ENCODE data around the gene SORCS3.

DNA sequence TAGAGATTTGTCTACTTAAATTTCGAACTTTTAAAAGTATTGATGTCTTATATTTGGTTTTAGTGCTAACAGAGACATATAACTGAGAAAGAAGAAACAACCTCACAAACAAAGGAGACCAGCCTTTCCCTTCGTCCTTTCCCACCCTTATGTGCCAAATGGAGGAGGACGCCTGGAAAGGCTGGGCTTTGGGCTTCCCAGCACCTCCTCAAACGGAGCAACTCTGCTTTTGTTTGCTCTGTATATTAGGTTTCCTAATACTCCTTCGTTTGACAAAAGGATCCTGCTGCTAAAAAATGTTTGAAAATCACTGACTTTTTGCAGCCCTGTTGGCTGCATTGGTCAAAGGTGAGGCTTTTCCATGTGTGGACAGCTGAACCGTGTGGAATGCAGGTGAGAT, 471.8 kb downstream of the SORCS3 start:
- TF ChIP-seq, protein P1, sequence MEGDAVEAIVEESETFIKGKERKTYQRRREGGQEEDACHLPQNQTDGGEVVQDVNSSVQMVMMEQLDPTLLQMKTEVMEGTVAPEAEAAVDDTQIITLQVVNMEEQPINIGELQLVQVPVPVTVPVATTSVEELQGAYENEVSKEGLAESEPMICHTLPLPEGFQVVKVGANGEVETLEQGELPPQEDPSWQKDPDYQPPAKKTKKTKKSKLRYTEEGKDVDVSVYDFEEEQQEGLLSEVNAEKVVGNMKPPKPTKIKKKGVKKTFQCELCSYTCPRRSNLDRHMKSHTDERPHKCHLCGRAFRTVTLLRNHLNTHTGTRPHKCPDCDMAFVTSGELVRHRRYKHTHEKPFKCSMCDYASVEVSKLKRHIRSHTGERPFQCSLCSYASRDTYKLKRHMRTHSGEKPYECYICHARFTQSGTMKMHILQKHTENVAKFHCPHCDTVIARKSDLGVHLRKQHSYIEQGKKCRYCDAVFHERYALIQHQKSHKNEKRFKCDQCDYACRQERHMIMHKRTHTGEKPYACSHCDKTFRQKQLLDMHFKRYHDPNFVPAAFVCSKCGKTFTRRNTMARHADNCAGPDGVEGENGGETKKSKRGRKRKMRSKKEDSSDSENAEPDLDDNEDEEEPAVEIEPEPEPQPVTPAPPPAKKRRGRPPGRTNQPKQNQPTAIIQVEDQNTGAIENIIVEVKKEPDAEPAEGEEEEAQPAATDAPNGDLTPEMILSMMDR (IDR thresholded peaks at IDR 0.05; ENCODE audit: low read depth, low read length, poor library complexity, severe bottlenecking): no peak
- no peak for TF ChIP-seq EZH2phosphoT487 (IDR thresholded peaks at IDR 0.05; ENCODE audit: borderline replicate concordance, low read length)
